ENCODE measurements around the gene MEGF6. TPM values are rescaled to one million over a fixed set of nuclear protein-coding genes. Genes with fewer than 3 reads are reported as not detected.

Gene MEGF6
- total RNA-seq, 6 experiments from 2014 or later = 20.3 to 39.2 (median 23.0) TPM

- TF ChIP-seq CTCF (IDR thresholded peaks at IDR 0.05) = peak; percentile 25
- peaks cover 23% of the 10 kb centered on the region for H3K4me1 Mint-ChIP-seq (ENCODE audit: low read depth)
- no peak overlapping the region; the same call in 1 of the 2 replicates for H3K27ac Mint-ChIP-seq
- peak overlapping the region; percentile 85 for H3K4me3 Mint-ChIP-seq
- H3K27me3 Mint-ChIP-seq (ENCODE audit: insufficient read depth) = no peaks in the 10 kb centered on the region; the same call in 1 of the 2 replicates
- H3K36me3 Mint-ChIP-seq (ENCODE audit: low read depth) = no peaks in the 10 kb centered on the region
- H3K9me3 Mint-ChIP-seq = no peaks in the 10 kb centered on the region
- no peak for DNase-seq
These were observed 81.0 kb downstream of the MEGF6 start for GRCh38 chr1:3530086-3530925.

GRCh38 chr1:3529099-3529729 lies 82.1 kb downstream of the MEGF6 start:
- no peak for TF ChIP-seq CTCF (IDR thresholded peaks at IDR 0.05)
- no peaks in the 10 kb centered on the region for H3K9me3 Mint-ChIP-seq
- H3K27me3 Mint-ChIP-seq (ENCODE audit: insufficient read depth) = no peaks in the 10 kb centered on the region; the same call in 1 of the 2 replicates
- DNase-seq = no peak
- peaks cover 23% of the 10 kb centered on the region for H3K4me1 Mint-ChIP-seq (ENCODE audit: low read depth)
- no peaks in the 10 kb centered on the region for H3K36me3 Mint-ChIP-seq (ENCODE audit: low read depth)
- peak overlapping the region; percentile 53 for H3K4me3 Mint-ChIP-seq
- H3K27ac Mint-ChIP-seq = no peak overlapping the region

GRCh38 chr1:3527774-3528173 lies 83.5 kb downstream of the MEGF6 start:
- no peak overlapping the region for H3K4me3 Mint-ChIP-seq
- H3K36me3 Mint-ChIP-seq (ENCODE audit: low read depth) = no peaks in the 10 kb centered on the region
- no peaks in the 10 kb centered on the region; the same call in 1 of the 2 replicates for H3K27me3 Mint-ChIP-seq (ENCODE audit: insufficient read depth)
- H3K9me3 Mint-ChIP-seq = no peaks in the 10 kb centered on the region
- DNase-seq = no peak
- no peak overlapping the region for H3K27ac Mint-ChIP-seq
- H3K4me1 Mint-ChIP-seq (ENCODE audit: low read depth) = peaks cover 23% of the 10 kb centered on the region
- no peak for TF ChIP-seq CTCF (IDR thresholded peaks at IDR 0.05)

GRCh38 chr1:3525551-3526482 lies 85.5 kb downstream of the MEGF6 start:
- Mint-ChIP-seq H3K4me1 (ENCODE audit: low read depth) (peaks cover 17% of the 10 kb centered on the region), H3K27me3 (ENCODE audit: insufficient read depth) (peaks cover 2% of the 10 kb centered on the region), H3K9me3 (no peaks in the 10 kb centered on the region), H3K4me3 (no peak overlapping the region), H3K36me3 (ENCODE audit: low read depth) (no peaks in the 10 kb centered on the region), H3K27ac (no peak overlapping the region)
- no peak for DNase-seq
- no peak for TF ChIP-seq CTCF (IDR thresholded peaks at IDR 0.05)

- no peaks in the 10 kb centered on the region for H3K9me3 Mint-ChIP-seq
- peaks cover 8% of the 10 kb centered on the region for H3K4me1 Mint-ChIP-seq (ENCODE audit: low read depth)
- no peaks in the 10 kb centered on the region for H3K36me3 Mint-ChIP-seq (ENCODE audit: low read depth)
- peaks cover 2% of the 10 kb centered on the region for H3K27me3 Mint-ChIP-seq (ENCODE audit: insufficient read depth)
- no peak for TF ChIP-seq CTCF (IDR thresholded peaks at IDR 0.05)
- no peak for DNase-seq
- H3K27ac Mint-ChIP-seq = no peak overlapping the region
- H3K4me3 Mint-ChIP-seq = no peak overlapping the region
These were observed 86.6 kb downstream of the MEGF6 start for GRCh38 chr1:3524556-3525203.

All from HFFc6 (cell line).